ENCODE measurements around the gene GRM7. TPM values are rescaled to one million over a fixed set of nuclear protein-coding genes. Genes with fewer than 3 reads are reported as not detected.

The GRM7 gene
- total RNA-seq, 2 experiments from 2014 or later = not detected

DNA sequence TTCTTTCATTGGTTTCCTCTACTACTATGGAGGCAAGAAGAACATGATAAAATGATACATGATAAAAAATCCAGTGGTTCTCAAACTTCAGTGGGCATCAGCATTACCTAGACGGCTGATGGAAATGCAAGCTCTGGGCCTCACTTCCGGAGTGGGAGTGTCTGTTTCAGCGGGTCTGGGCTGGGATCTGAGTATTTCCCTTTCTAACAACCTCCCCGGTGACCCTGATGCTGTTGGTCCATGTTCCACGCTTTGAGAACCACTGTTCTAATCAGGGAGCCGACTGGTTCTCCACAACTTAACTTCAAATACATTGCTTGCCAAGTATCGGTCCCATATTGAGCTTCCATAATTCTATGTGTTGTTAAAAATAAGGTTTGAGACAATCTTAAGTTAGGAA, 928.4 kb downstream of the GRM7 start:
- POLR2A ChIA-PET = no interaction called here
- no peaks in the 10 kb centered on the region for H3K4me1 Mint-ChIP-seq (ENCODE audit: low read depth)
- no peak overlapping the region for H3K27ac ChIP-seq (ENCODE audit: low read depth in 1 of 2, low read length in 2 of 2)
- intact Hi-C loops (cut with DNase I, micrococcal nuclease) = no loop called here
- DNase-seq (no peak), ATAC-seq (ENCODE audit: poor library complexity) (no peak)
- H3K27me3 Mint-ChIP-seq = no peaks in the 10 kb centered on the region
- no peaks in the 10 kb centered on the region for H3K36me3 ChIP-seq (ENCODE audit: insufficient read depth, low read length)
- CTCF ChIA-PET = no interaction called here
- H3K4me3 ChIP-seq (ENCODE audit: low read length) = no peak overlapping the region
- no peaks in the 10 kb centered on the region for H3K27me3 ChIP-seq (ENCODE audit: control insufficient read depth in 1 of 2, insufficient read depth in 2 of 2, low read length in 2 of 2)
- no peak overlapping the region for H3K4me3 Mint-ChIP-seq
- H3K36me3 Mint-ChIP-seq (ENCODE audit: low read depth) = no peaks in the 10 kb centered on the region
- H3K9me3 Mint-ChIP-seq = peaks cover 2% of the 10 kb centered on the region
- H3K27ac Mint-ChIP-seq = no peak overlapping the region
- TF ChIP-seq, protein P1, sequence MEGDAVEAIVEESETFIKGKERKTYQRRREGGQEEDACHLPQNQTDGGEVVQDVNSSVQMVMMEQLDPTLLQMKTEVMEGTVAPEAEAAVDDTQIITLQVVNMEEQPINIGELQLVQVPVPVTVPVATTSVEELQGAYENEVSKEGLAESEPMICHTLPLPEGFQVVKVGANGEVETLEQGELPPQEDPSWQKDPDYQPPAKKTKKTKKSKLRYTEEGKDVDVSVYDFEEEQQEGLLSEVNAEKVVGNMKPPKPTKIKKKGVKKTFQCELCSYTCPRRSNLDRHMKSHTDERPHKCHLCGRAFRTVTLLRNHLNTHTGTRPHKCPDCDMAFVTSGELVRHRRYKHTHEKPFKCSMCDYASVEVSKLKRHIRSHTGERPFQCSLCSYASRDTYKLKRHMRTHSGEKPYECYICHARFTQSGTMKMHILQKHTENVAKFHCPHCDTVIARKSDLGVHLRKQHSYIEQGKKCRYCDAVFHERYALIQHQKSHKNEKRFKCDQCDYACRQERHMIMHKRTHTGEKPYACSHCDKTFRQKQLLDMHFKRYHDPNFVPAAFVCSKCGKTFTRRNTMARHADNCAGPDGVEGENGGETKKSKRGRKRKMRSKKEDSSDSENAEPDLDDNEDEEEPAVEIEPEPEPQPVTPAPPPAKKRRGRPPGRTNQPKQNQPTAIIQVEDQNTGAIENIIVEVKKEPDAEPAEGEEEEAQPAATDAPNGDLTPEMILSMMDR (IDR thresholded peaks at IDR 0.05) = no peak
- H3K4me1 ChIP-seq (ENCODE audit: insufficient read depth, low read length) = no peaks in the 10 kb centered on the region
- H3K9me3 ChIP-seq (ENCODE audit: control insufficient read depth in 1 of 2, insufficient read depth in 1 of 2, low read length in 2 of 2) = no peaks in the 10 kb centered on the region

DNA sequence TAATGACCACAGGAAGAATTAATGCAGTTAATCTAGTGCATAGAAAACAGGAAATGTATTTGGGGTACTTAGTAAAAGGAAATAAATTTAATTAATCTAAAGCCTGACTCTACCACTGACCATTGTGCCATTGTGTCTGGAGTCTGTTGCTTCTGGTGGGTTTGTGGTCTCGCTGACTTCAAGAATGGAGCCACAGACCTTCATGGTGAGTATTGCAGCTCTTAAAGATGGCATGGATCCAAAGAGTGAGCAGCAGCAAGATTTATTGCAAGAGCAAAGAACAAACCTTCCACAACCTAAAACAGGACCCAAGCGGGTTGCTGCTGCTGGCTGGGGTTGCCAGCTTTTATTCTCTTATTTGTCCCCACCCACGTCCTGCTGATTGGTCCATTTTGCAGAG, 929.2 kb downstream of the GRM7 start:
- peaks cover 2% of the 10 kb centered on the region for H3K9me3 Mint-ChIP-seq
- ATAC-seq (ENCODE audit: poor library complexity) (no peak), DNase-seq (no peak)
- no peaks in the 10 kb centered on the region for H3K27me3 Mint-ChIP-seq
- ChIA-PET CTCF (no interaction called here), POLR2A (no interaction called here)
- H3K4me3 ChIP-seq (ENCODE audit: low read length) = no peak overlapping the region
- no peaks in the 10 kb centered on the region for H3K36me3 ChIP-seq (ENCODE audit: insufficient read depth, low read length)
- H3K36me3 Mint-ChIP-seq (ENCODE audit: low read depth) = no peaks in the 10 kb centered on the region
- no peak overlapping the region for H3K27ac Mint-ChIP-seq
- H3K9me3 ChIP-seq (ENCODE audit: control insufficient read depth in 1 of 2, insufficient read depth in 1 of 2, low read length in 2 of 2) = no peaks in the 10 kb centered on the region
- H3K4me3 Mint-ChIP-seq = no peak overlapping the region
- TF ChIP-seq, protein P1 (IDR thresholded peaks at IDR 0.05) = no peak
- H3K4me1 ChIP-seq (ENCODE audit: insufficient read depth, low read length) = no peaks in the 10 kb centered on the region
- no peak overlapping the region for H3K27ac ChIP-seq (ENCODE audit: low read depth in 1 of 2, low read length in 2 of 2)
- H3K4me1 Mint-ChIP-seq (ENCODE audit: low read depth) = no peaks in the 10 kb centered on the region
- intact Hi-C loops (cut with DNase I, micrococcal nuclease) = no loop called here
- H3K27me3 ChIP-seq (ENCODE audit: control insufficient read depth in 1 of 2, insufficient read depth in 2 of 2, low read length in 2 of 2) = no peaks in the 10 kb centered on the region
